H1 (cell line): ENCODE results near the gene SNX24. TPM values are rescaled to one million over a fixed set of nuclear protein-coding genes. Genes with fewer than 3 reads are reported as not detected.

Experiments used
- CTCF ChIA-PET: fragments of 300-600 bp; sonication (Branson Sonifier 250); formaldehyde crosslinking; loops from one replicate; lab custom pipeline; 2021; ENCODE audit not compliant: partially characterized antibody; lab: Charles Lee
- POLR2A ChIA-PET: fragments of 300-600 bp; sonication (Branson Sonifier 250); formaldehyde crosslinking; loops from one replicate; lab custom pipeline; 2021; ENCODE audit warnings: inconsistent platforms; ENCODE audit not compliant: partially characterized antibody; lab: Charles Lee
- DNase-seq, 2 experiments: peaks; one replicate each; pipeline versions ENCODE4 v3.0.0 to v3.0.0-alpha.2; 2010 to 2022; ENCODE audit warnings: low spot score in 2 of 2, low read depth in 1 of 2, mixed read lengths in 1 of 2
- FAIRE-seq: peaks from 2 replicates; lab custom pipeline; 2011; peaks lifted over from hg19 to GRCh38; lab: Jason Lieb, UNC
- H2AFZ ChIP-seq: 2 replicates; pipeline ENCODE4 v1.8.1; 2012; ENCODE audit warnings: low read length, inconsistent platforms
- H2AK5ac ChIP-seq: 2 replicates; pipeline ENCODE4 v1.6.1; 2013; ENCODE audit warnings: low read depth, low read length
- H2BK120ac ChIP-seq: replicated peaks from 2 replicates; pipeline ENCODE3; 2013; ENCODE audit warnings: low read depth, low read length, inconsistent platforms
- H2BK12ac ChIP-seq: 2 replicates; pipeline ENCODE4 v1.6.1; 2013; ENCODE audit warnings: low read depth, low read length
- H2BK15ac ChIP-seq: 2 replicates; pipeline ENCODE4 v1.6.1; 2013; ENCODE audit warnings: low read length
- H2BK20ac ChIP-seq: 2 replicates; pipeline ENCODE4 v1.6.1; 2013; ENCODE audit warnings: low read length
- H2BK5ac ChIP-seq: 2 replicates; pipeline ENCODE4 v1.6.1; 2013; ENCODE audit warnings: low read depth, low read length
- H3K14ac ChIP-seq: 2 replicates; pipeline ENCODE4 v1.6.1; 2013; ENCODE audit warnings: inconsistent platforms; ENCODE audit not compliant: insufficient read length
- H3K18ac ChIP-seq: 2 replicates; pipeline ENCODE4 v1.6.1; 2013; ENCODE audit warnings: low read length; ENCODE audit errors: extremely low read depth
- H3K23ac ChIP-seq: 2 replicates; pipeline ENCODE4 v1.6.1; 2013; ENCODE audit warnings: inconsistent platforms; ENCODE audit not compliant: insufficient read length
- H3K23me2 ChIP-seq: 2 replicates; pipeline ENCODE4 v1.6.1; 2013; ENCODE audit warnings: low read depth, low read length
- H3K27ac ChIP-seq: 2 replicates; pipeline ENCODE4 v1.6.1; 2011; ENCODE audit warnings: low read depth, low read length, inconsistent platforms
- H3K27me3 ChIP-seq, 4 experiments: replicated peaks in 1 of 4; 1 replicate in 1 of 4; 2 replicates in 3 of 4; pipeline versions ENCODE4 v1.6.1 to v1.8.1; 2011 to 2013; ENCODE audit warnings: low read length in 3 of 4, mild to moderate bottlenecking in 3 of 4, inconsistent platforms in 2 of 4, mixed read lengths in 2 of 4, moderate library complexity in 1 of 4; ENCODE audit not compliant: control insufficient read depth in 3 of 4, insufficient read depth in 3 of 4; ENCODE audit errors: extremely low read depth in 1 of 4
- H3K36me3 ChIP-seq, 4 experiments: 2 replicates each; pipeline versions ENCODE4 v1.6.1 to v1.8.1; 2011 to 2013; ENCODE audit warnings: mild to moderate bottlenecking in 4 of 4, low read length in 3 of 4, moderate library complexity in 2 of 4, control low read depth in 1 of 4, inconsistent platforms in 1 of 4; ENCODE audit not compliant: insufficient read depth in 4 of 4, control insufficient read depth in 2 of 4
- H3K4ac ChIP-seq: replicated peaks from 2 replicates; pipeline ENCODE3; 2013; ENCODE audit warnings: low read length, low read depth, mixed read lengths, inconsistent platforms; ENCODE audit not compliant: insufficient read length
- H3K4me1 ChIP-seq, 4 experiments: replicated peaks in 1 of 4; 1 replicate in 1 of 4; 2 replicates in 3 of 4; pipeline versions ENCODE4 v1.6.1 to v1.8.1; 2011 to 2013; ENCODE audit warnings: low read length in 3 of 4, inconsistent platforms in 2 of 4, mixed read lengths in 1 of 4; ENCODE audit not compliant: insufficient read depth in 4 of 4, control insufficient read depth in 3 of 4
- H3K4me2 ChIP-seq, 2 experiments: 2 replicates each; pipeline versions ENCODE4 v1.6.1 to v1.8.1; 2011 to 2013; ENCODE audit warnings: low read depth in 2 of 2, low read length in 2 of 2, control low read depth in 1 of 2, inconsistent platforms in 1 of 2, mild to moderate bottlenecking in 1 of 2; ENCODE audit not compliant: insufficient read depth in 1 of 2
- H3K4me3 ChIP-seq, 4 experiments: fragments of 200-600, 300-600 bp in 1 of 4; sonication (generic), shearing (Covaris generic), sonication (Bioruptor Twin) in 1 of 4; 2 replicates each; pipeline versions ENCODE4 v1.5.1 to v1.8.1; 2011 to 2016; ENCODE audit warnings: low read length in 4 of 4, low read depth in 3 of 4, control low read depth in 2 of 4, inconsistent platforms in 2 of 4, mild to moderate bottlenecking in 2 of 4, mixed read lengths in 1 of 4, moderate library complexity in 1 of 4; ENCODE audit not compliant: insufficient read depth in 2 of 4; ENCODE audit errors: extremely low read depth in 1 of 4
- H3K56ac ChIP-seq: replicated peaks from 2 replicates; pipeline ENCODE3; 2013; ENCODE audit warnings: low read depth, mild to moderate bottlenecking, mixed read lengths, low read length, inconsistent platforms; ENCODE audit not compliant: insufficient read length
- H3K79me1 ChIP-seq: 2 replicates; pipeline ENCODE4 v1.6.1; 2013; ENCODE audit warnings: low read depth, low read length, control low read depth
- H3K79me2 ChIP-seq, 2 experiments: 2 replicates each; pipeline versions ENCODE4 v1.6.1 to v1.8.1; 2012 to 2013; ENCODE audit warnings: low read length in 2 of 2, mild to moderate bottlenecking in 2 of 2, inconsistent platforms in 1 of 2; ENCODE audit not compliant: insufficient read depth in 2 of 2, control insufficient read depth in 1 of 2
- H3K9ac ChIP-seq, 4 experiments: replicated peaks in 1 of 4; 1 replicate in 1 of 4; 2 replicates in 3 of 4; pipeline versions ENCODE4 v1.6.1 to v1.8.1; 2011 to 2013; ENCODE audit warnings: low read depth in 3 of 4, low read length in 3 of 4, control low read depth in 2 of 4, mild to moderate bottlenecking in 2 of 4, moderate library complexity in 2 of 4, inconsistent platforms in 1 of 4; ENCODE audit errors: extremely low read depth in 1 of 4
- H3K9me3 ChIP-seq, 2 experiments: 2 replicates each; pipeline versions ENCODE4 v1.6.1 to v1.8.1; 2012 to 2013; ENCODE audit warnings: mild to moderate bottlenecking in 2 of 2, moderate library complexity in 2 of 2, control low read depth in 1 of 2, inconsistent platforms in 1 of 2, low read depth in 1 of 2, low read length in 1 of 2, mixed read lengths in 1 of 2; ENCODE audit not compliant: insufficient read depth in 2 of 2
- H4K20me1 ChIP-seq, 2 experiments: replicated peaks in 1 of 2; 2 replicates each; pipeline versions ENCODE3 to v1.8.1; 2011 to 2013; ENCODE audit warnings: inconsistent platforms in 2 of 2, low read length in 2 of 2, mild to moderate bottlenecking in 1 of 2; ENCODE audit not compliant: insufficient read depth in 2 of 2, control insufficient read depth in 1 of 2
- H4K5ac ChIP-seq: 2 replicates; pipeline ENCODE4 v1.6.1; 2013; ENCODE audit warnings: low read length, low read depth, mixed read lengths, inconsistent platforms; ENCODE audit not compliant: insufficient read length
- H4K8ac ChIP-seq: 2 replicates; pipeline ENCODE4 v1.8.0; 2013; ENCODE audit warnings: mild to moderate bottlenecking, moderate library complexity, low read length, inconsistent platforms; ENCODE audit not compliant: insufficient read depth; ENCODE audit errors: extremely low read depth
- H4K91ac ChIP-seq: replicated peaks from 2 replicates; pipeline ENCODE3; 2013; ENCODE audit warnings: low read length, mixed read lengths, inconsistent platforms; ENCODE audit not compliant: insufficient read length
- ASH2L ChIP-seq: fragments of 200-600, 300-600 bp; sonication (generic); IDR thresholded peaks from one replicate; pipeline ENCODE4 v1.7.1; 2017; ENCODE audit warnings: low read length
- CBX5 ChIP-seq: fragments of 300-800, 300-1000 bp; sonication (generic); IDR thresholded peaks from 2 replicates; pipeline ENCODE4 v1.7.1; 2016; ENCODE audit warnings: antibody characterized with exemption, low read length, low read depth
- EGR1 ChIP-seq: IDR thresholded peaks from 2 replicates; pipeline ENCODE4 v1.6.1; 2011; ENCODE audit warnings: low read depth, low read length, borderline replicate concordance
- EP300 ChIP-seq, 2 experiments: IDR thresholded peaks; 1 replicate in 1 of 2; 2 replicates in 1 of 2; pipeline ENCODE4 v1.6.1; 2011 to 2012; ENCODE audit warnings: low read depth in 2 of 2, low read length in 2 of 2, mild to moderate bottlenecking in 2 of 2, borderline replicate concordance in 1 of 2, inconsistent platforms in 1 of 2, moderate library complexity in 1 of 2
- EZH2 ChIP-seq: fragments of 200-600 bp; sonication (generic); IDR thresholded peaks from 2 replicates; pipeline ENCODE4 v1.7.1; 2012; ENCODE audit warnings: low read depth, mild to moderate bottlenecking, moderate library complexity, low read length, inconsistent platforms; ENCODE audit not compliant: severe bottlenecking
- RNF2 ChIP-seq: fragments of 200-900, 300-1000 bp; sonication (generic); IDR thresholded peaks from 2 replicates; pipeline ENCODE4 v1.7.1; 2016; ENCODE audit warnings: borderline replicate concordance, low read depth, mild to moderate bottlenecking, antibody characterized with exemption, low read length; ENCODE audit not compliant: poor library complexity, severe bottlenecking; ENCODE audit errors: missing control alignments
- SIN3A ChIP-seq, 2 experiments: IDR thresholded peaks in 1 of 2; conservative IDR thresholded peaks in 1 of 2; 2 replicates each; pipeline ENCODE4 v1.6.1; 2011 to 2012; ENCODE audit warnings: low read length in 2 of 2, improper control_type of control experiment in 1 of 2, low read depth in 1 of 2, mild to moderate bottlenecking in 1 of 2
- TEAD4 ChIP-seq: IDR thresholded peaks from 2 replicates; pipeline ENCODE4 v1.6.1; 2012; ENCODE audit warnings: low read depth, low read length, inconsistent platforms, mixed read lengths
- WGBS, 2 experiments: shearing (Covaris generic) in 1 of 2; methylation state at CpG; one replicate each; pipeline versions ENCODE4 v1.1.6 to v1.1.7; 2013 to 2015; ENCODE audit warnings: low lambda C conversion rate in 2 of 2, mixed read lengths in 2 of 2, inconsistent platforms in 1 of 2, low coverage in 1 of 2, missing lambda C conversion rate in 1 of 2; ENCODE audit not compliant: insufficient replicate concordance in 2 of 2, insufficient coverage in 1 of 2, insufficient read length in 1 of 2; ENCODE audit errors: extremely low coverage in 1 of 2, missing lambda C conversion rate in 1 of 2; 5-methylcytosine and 5-hydroxymethylcytosine counted together
- polyA plus RNA-seq, 7 experiments: library from polyadenylated mRNA; depleted of rRNA in 3 of 7; stranded (reverse) in 5 of 7; unstranded in 2 of 7; fragments of >200 nt in 5 of 7; fragments of 200-250 nt in 2 of 7; gene quantifications; 1 replicate in 5 of 7; 2 replicates in 1 of 7; 4 replicates in 1 of 7; pipeline versions ENCODE4 v1.2.1 to v1.2.3, GENCODE V29; 2011 to 2013; ENCODE audit warnings: missing spikeins in 2 of 7, mixed read lengths in 2 of 7
- total RNA-seq: library from RNA; stranded (reverse); fragmentation: NEBNext Ultra II Directional; extraction: Animal tissue kit (Norgen Biotek cat#: 25700); gene quantifications from 2 replicates; pipeline ENCODE4 v1.2.1, GENCODE V29; 2021

The SNX24 gene
- total and polyA plus RNA-seq, 2 of the 8 experiments (the other 6 are each of a cell fraction or from before 2014, with no cell fraction given) = 7.3 to 14.3 TPM

- Histone ChIP-seq H3K27me3 (no peaks in the 10 kb centered on the region), H3K36me3 (no peaks in the 10 kb centered on the region; a peak in 1 of 8 replicates), H3K23me2 (peaks cover 2% of the 10 kb centered on the region; the same call in 1 of the 2 replicates), H2AK5ac (no peak overlapping the region), H4K5ac (no peak overlapping the region), H3K9me3 (no peaks in the 10 kb centered on the region), H3K23ac (no peak overlapping the region), H2AFZ (no peak overlapping the region), H2BK15ac (no peak overlapping the region), H4K8ac (no peak overlapping the region), H2BK12ac (no peak overlapping the region), H3K56ac (no peak overlapping the region), H3K4me3 (no peak overlapping the region), H2BK120ac (no peak overlapping the region), H2BK20ac (no peak overlapping the region), H2BK5ac (no peak overlapping the region), H3K14ac (no peak overlapping the region), H3K79me1 (no peaks in the 10 kb centered on the region), H4K91ac (no peak overlapping the region), H3K18ac (no peak overlapping the region), H3K4ac (no peak overlapping the region), H3K4me1 (peaks cover 0 to 3% (median 0%) of the 10 kb centered on the region in 4 experiments; a peak in 2 of 7 replicates)
- ChIA-PET POLR2A (interaction anchor here (1.4 kb wide), 1 partner anchor 17 kb away, joined by 5 read pairs; no protein-coding TSS in a partner anchor), CTCF (interaction anchor here (1.2 kb wide), 1 partner anchor 137 kb away, joined by 3 read pairs; no protein-coding TSS in a partner anchor)
- WGBS, 2 experiments = 90% methylated on average over 4 of the region's 4 CpGs; no CpG with 5 or more reads in 1 of the 2 experiments
- no peak for DNase-seq
- TF ChIP-seq EZH2 (no peak), EP300 (IDR thresholded peaks at IDR 0.05; ENCODE audit: borderline replicate concordance in 1 of 2, low read depth in 2 of 2, low read length in 2 of 2) (no peak), RNF2 (no peak), ASH2L (no peak), EGR1 (no peak), SIN3A (conservative IDR thresholded peaks at IDR 0.05 in 1 of 2, IDR thresholded peaks at IDR 0.05 in 1 of 2; ENCODE audit: low read depth in 1 of 2, low read length in 2 of 2) (no peak), TEAD4 (no peak), CBX5 (no peak)
- TF ChIP-seq, all 59 proteins: peak for 0
- Histone ChIP-seq H3K4me2 (no peak overlapping the region), H3K9ac (no peak overlapping the region), H3K79me2 (no peaks in the 10 kb centered on the region; a peak in 1 of 4 replicates), H3K27ac (no peak overlapping the region), H4K20me1 (peaks cover 0 to 1% of the 10 kb centered on the region in 2 experiments)
- no peak for FAIRE-seq
These were observed 18.3 kb downstream of the SNX24 start for GRCh38 chr5:122863721-122864120.
